Measurements from ENCODE around the gene LGR6. TPM values are rescaled to one million over a fixed set of nuclear protein-coding genes. Genes with fewer than 3 reads are reported as not detected.

LGR6 gene
- total and polyA plus RNA-seq, 10 of the 15 experiments (the other 5 are each of a cell fraction or from before 2014, with no cell fraction given) = not detected

- ChIA-PET RAD21 (ENCODE audit: unreplicated experiment) (interaction anchor here (0.8 to 4.5 kb wide), 7 partner anchors 35 to 156 kb away, joined by 3 to 39 read pairs (median 5); partner anchors contain the start of genes LGR6 and PTPN7), CTCF (interaction anchor here (0.5 to 4.7 kb wide), 30 partner anchors 9 to 783 kb away, joined by 3 to 52 read pairs (median 5); partner anchors contain the start of genes LGR6 and PTPN7), POLR2A (no interaction called here), SMC1A (ENCODE audit: uncharacterized antibody, unreplicated experiment) (interaction anchor here (0.5 to 3.0 kb wide), 10 partner anchors 11 to 275 kb away, joined by 3 to 23 read pairs (median 4); partner anchors contain the start of gene LGR6)
- Histone ChIP-seq H3K9me3 (replicated peaks; ENCODE audit: control insufficient read depth, insufficient read depth, low read length) (no peaks in the 10 kb centered on the region), H3K27me3 (replicated peaks in 1 of 2; ENCODE audit: control insufficient read depth in 2 of 2, insufficient read depth in 2 of 2, low read length in 1 of 2) (peaks cover 0 to 1% of the 10 kb centered on the region in 2 experiments; a peak in 1 of 4 replicates), H3K27ac (ENCODE audit: control insufficient read depth, insufficient read depth) (no peak overlapping the region), H3K36me3 (ENCODE audit: control insufficient read depth in 2 of 2, insufficient read depth in 2 of 2, low read length in 1 of 2) (no peaks in the 10 kb centered on the region), H4K20me1 (ENCODE audit: control insufficient read depth, insufficient read depth) (no peaks in the 10 kb centered on the region), H3K4me3 (no peak overlapping the region), H2AFZ (ENCODE audit: control insufficient read depth, low read depth, low read length) (no peak overlapping the region), H3K79me2 (ENCODE audit: control insufficient read depth, insufficient read depth, low read length) (no peaks in the 10 kb centered on the region), H3K9ac (ENCODE audit: control insufficient read depth, insufficient read depth, low read length) (no peak overlapping the region), H3K4me2 (ENCODE audit: control insufficient read depth, insufficient read depth) (no peak overlapping the region), H3K4me1 (ENCODE audit: control insufficient read depth, insufficient read depth, low read length) (no peaks in the 10 kb centered on the region)
- ATAC-seq = peak; percentile 97
- DNase-seq (ENCODE audit: low read depth, low spot score) = peak; percentile 19
- in situ Hi-C loops (cut with MboI) (no loop called here), intact Hi-C loops (cut with micrococcal nuclease; ENCODE audit: unreplicated experiment) (loop anchor here (1.0 kb wide), 3 partner anchors 41 to 127 kb away; partner anchors contain the start of gene LGR6)
- peak; percentile 88 for FAIRE-seq
- WGBS (ENCODE audit: insufficient coverage, insufficient replicate concordance, low lambda C conversion rate, missing lambda C conversion rate) = under 1% methylated on average over 9 of the region's 9 CpGs
- no TSS peak for BruUV-seq (replicated peaks)
- TF ChIP-seq REST (IDR thresholded peaks at IDR 0.05; ENCODE audit: low read depth, low read length) (no peak), EED (IDR thresholded peaks at IDR 0.05; ENCODE audit: low read depth) (no peak), CHD1 (IDR thresholded peaks at IDR 0.05; ENCODE audit: low read depth, low read length) (no peak), HDAC2 (IDR thresholded peaks at IDR 0.05) (no peak), NR2C1 (IDR thresholded peaks at IDR 0.05) (no peak), MTA2 (IDR thresholded peaks at IDR 0.05; ENCODE audit: low read depth) (no peak), BHLHE40 (IDR thresholded peaks at IDR 0.05; ENCODE audit: borderline replicate concordance in 1 of 2, low read depth in 2 of 2, low read length in 1 of 2) (peak; percentile 10 to 30; a peak in 1 of 4 replicates), SMC3 (IDR thresholded peaks at IDR 0.05; ENCODE audit: borderline replicate concordance, low read length) (peak; percentile 94), ETV6 (conservative IDR thresholded peaks at IDR 0.05 in 1 of 2, IDR thresholded peaks at IDR 0.05 in 1 of 2; ENCODE audit: borderline replicate concordance in 1 of 2, low read depth in 1 of 2) (no peak), JUND (IDR thresholded peaks at IDR 0.05; ENCODE audit: low read depth, low read length) (no peak), ESRRA (IDR thresholded peaks at IDR 0.05; ENCODE audit: low read length) (no peak), RAD21 (IDR thresholded peaks at IDR 0.05; ENCODE audit: insufficient read depth, low read depth, low read length) (peak; percentile 93), USF1 (IDR thresholded peaks at IDR 0.05; ENCODE audit: borderline replicate concordance, extremely low read length, insufficient read depth, low read depth, low read length) (no peak), BCL3 (IDR thresholded peaks at IDR 0.05; ENCODE audit: borderline replicate concordance, insufficient read depth, low read depth, low read length, poor library complexity, severe bottlenecking) (no peak), RELA (IDR thresholded peaks at IDR 0.05; ENCODE audit: borderline replicate concordance, partially characterized antibody) (no peak)
Observed at GRCh38 chr1:202315576-202316168, 122.1 kb downstream of the LGR6 start.
